ENCODE data around the gene DNAJB1. TPM values are rescaled to one million over a fixed set of nuclear protein-coding genes. Genes with fewer than 3 reads are reported as not detected.
"Not testable (repeated sequence)": the region's sequence is repeated elsewhere in the genome, so short reads cannot be mapped to it uniquely, and the experiment has no call there.

The DNAJB1 gene
- polyA plus RNA-seq, 1 experiment: 88.3 TPM

DNA sequence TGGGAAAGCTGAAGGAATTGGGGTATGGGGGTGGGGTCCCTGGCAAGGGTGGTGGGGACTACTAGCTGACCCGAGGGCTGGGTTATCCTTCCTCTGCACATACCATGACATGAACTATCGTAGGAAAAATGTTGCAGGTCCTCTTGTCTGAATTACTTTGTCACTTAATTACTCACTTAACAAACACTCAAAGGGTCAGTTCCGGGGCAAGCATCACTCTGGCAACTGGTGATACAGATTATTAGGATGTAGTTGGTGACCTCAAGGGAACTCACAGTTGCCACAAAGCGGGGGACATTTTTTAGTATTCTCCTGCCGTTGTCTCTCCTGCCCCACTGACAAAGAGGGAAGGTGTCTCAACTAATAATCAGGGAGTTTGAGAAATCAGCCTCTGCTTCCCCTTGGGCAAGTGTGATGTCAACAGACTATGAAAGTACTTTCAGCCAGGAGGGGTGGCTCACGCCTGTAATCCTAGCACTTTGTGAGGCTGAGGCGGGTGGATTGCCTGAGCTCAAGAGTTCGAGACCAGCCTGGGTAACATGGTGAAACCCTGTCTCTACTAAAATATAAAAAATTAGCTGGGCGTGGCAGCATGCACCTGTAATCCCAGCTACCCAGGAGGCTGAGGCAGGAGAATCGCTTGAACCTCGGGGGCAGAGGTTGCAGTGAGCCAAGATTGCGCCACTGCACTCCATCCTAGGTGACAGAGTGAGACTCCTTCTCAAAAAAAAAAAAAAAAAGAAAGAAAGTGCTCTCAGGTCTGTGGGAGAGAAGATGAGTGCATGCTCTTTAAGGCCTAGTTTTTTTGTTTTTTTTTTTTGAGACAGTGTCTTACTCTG is 10.3 kb downstream of the DNAJB1 start:
- H3K27me3 ChIP-seq (ENCODE audit: control insufficient read depth, insufficient read depth, low read length): no peaks in the 10 kb centered on the region
- CTCF ChIA-PET: no interaction called here
- no peaks in the 10 kb centered on the region for H3K9me3 ChIP-seq (ENCODE audit: control insufficient read depth, insufficient read depth, low read length)
- H3K4me3 ChIP-seq (ENCODE audit: low read depth, low read length): no peak overlapping the region
- H3K27ac ChIP-seq (ENCODE audit: low read depth, low read length): peak overlapping the region; percentile 47
- TF ChIP-seq, protein P1, sequence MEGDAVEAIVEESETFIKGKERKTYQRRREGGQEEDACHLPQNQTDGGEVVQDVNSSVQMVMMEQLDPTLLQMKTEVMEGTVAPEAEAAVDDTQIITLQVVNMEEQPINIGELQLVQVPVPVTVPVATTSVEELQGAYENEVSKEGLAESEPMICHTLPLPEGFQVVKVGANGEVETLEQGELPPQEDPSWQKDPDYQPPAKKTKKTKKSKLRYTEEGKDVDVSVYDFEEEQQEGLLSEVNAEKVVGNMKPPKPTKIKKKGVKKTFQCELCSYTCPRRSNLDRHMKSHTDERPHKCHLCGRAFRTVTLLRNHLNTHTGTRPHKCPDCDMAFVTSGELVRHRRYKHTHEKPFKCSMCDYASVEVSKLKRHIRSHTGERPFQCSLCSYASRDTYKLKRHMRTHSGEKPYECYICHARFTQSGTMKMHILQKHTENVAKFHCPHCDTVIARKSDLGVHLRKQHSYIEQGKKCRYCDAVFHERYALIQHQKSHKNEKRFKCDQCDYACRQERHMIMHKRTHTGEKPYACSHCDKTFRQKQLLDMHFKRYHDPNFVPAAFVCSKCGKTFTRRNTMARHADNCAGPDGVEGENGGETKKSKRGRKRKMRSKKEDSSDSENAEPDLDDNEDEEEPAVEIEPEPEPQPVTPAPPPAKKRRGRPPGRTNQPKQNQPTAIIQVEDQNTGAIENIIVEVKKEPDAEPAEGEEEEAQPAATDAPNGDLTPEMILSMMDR (IDR thresholded peaks at IDR 0.05; ENCODE audit: low read depth, low read length): no peak
- POLR2A ChIA-PET: interaction anchor here (1.0 to 2.8 kb wide), 2 partner anchors 10 to 20 kb away, joined by 3 to 10 read pairs; partner anchors contain the start of gene DNAJB1
- DNase-seq (ENCODE audit: low read depth, low spot score): no peak

DNA sequence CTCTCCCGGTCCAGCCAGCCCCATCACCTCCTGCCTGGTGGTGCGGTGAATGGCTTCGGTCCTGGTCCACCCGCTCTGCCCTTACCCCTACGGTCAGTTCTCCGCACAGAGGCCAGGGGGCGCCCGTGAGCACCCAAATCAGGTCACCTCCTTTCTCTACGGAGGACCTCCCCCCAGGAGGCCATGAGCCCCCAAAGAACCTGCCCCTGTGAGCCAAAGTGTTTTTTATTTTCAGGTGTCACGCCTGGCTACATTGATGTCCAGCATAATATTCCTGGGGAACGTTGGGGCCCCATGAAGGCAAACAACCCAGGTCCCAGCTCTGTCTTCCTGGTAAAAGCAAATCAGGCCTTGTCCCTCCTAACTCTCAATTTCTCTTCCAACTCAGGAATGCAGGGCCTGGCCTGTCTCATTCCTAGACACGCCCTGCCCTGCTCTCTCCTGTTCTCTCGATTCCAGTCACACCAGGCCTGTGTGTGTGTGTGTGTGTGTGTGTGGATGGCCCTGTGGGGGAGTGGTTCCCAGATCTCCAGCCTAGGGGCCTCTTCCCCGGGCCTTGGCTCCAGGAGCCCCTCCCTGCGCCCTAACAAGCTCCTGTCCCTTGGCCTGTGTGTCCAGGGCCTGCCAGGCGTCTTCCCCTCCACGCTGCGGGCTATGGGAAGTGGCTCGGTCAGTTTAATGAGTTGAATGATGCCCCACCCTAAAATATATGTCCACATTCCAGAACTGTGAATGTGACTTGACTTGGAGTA is 12.5 kb downstream of the DNAJB1 start:
- TF ChIP-seq, protein P1 (IDR thresholded peaks at IDR 0.05; ENCODE audit: low read depth, low read length): peak; percentile 68
- H3K27ac ChIP-seq (ENCODE audit: low read depth, low read length): peak overlapping the region; percentile 78
- ChIA-PET POLR2A (interaction anchor here (0.6 to 2.8 kb wide), 5 partner anchors 9 to 888 kb away, joined by 3 to 10 read pairs (median 4); partner anchors contain the start of genes DNAJB1 and GIPC1), CTCF (interaction anchor here (0.6 to 2.2 kb wide), 5 partner anchors 8 to 56 kb away, joined by 4 to 6 read pairs (median 6); no protein-coding TSS in a partner anchor)
- H3K4me3 ChIP-seq (ENCODE audit: low read depth, low read length): no peak overlapping the region
- no peaks in the 10 kb centered on the region for H3K9me3 ChIP-seq (ENCODE audit: control insufficient read depth, insufficient read depth, low read length)
- no peaks in the 10 kb centered on the region for H3K27me3 ChIP-seq (ENCODE audit: control insufficient read depth, insufficient read depth, low read length)
- DNase-seq (ENCODE audit: low read depth, low spot score): no peak

DNA sequence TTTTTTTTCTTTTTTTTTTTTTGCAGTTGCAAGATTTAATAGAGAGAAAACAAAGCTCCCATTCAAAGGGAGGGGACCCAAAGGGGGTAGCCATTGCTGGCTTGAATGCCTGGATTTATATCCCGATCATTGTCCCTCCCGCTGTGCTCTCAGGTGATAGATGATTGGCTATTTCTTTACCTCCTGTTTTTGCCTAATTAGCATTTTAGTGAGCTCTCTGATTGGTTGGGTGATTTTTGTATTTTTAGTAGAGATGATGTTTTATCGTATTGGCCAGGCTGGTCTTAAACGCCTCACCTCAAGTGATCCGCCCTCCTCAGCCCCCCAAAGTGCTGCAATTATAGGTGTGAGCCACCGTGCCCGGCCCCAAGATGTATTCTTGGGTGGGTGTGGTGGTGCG is 13.6 kb downstream of the DNAJB1 start:
- not testable (repeated sequence) for DNase-seq (ENCODE audit: low read depth, low spot score); H3K27ac ChIP-seq (ENCODE audit: low read depth, low read length); H3K4me3 ChIP-seq (ENCODE audit: low read depth, low read length); H3K9me3 ChIP-seq (ENCODE audit: control insufficient read depth, insufficient read depth, low read length); H3K27me3 ChIP-seq (ENCODE audit: control insufficient read depth, insufficient read depth, low read length)
- POLR2A ChIA-PET: interaction anchor here (0.6 to 0.8 kb wide), 2 partner anchors 8 to 498 kb away, joined by 3 to 4 read pairs; partner anchors contain the start of gene GIPC1
- CTCF ChIA-PET: interaction anchor here (0.7 to 2.0 kb wide), 4 partner anchors 9 to 1693 kb away, joined by 3 to 7 read pairs (median 6); no protein-coding TSS in a partner anchor

- no peak for DNase-seq (ENCODE audit: low read depth, low spot score)
- TF ChIP-seq, protein P1 (IDR thresholded peaks at IDR 0.05; ENCODE audit: low read depth, low read length): no peak
- ChIA-PET CTCF (interaction anchor here (1.5 kb wide), 1 partner anchor 23 kb away, joined by 7 read pairs; no protein-coding TSS in a partner anchor), POLR2A (no interaction called here)
- no peak overlapping the region for H3K4me3 ChIP-seq (ENCODE audit: low read depth, low read length)
- H3K27me3 ChIP-seq (ENCODE audit: control insufficient read depth, insufficient read depth, low read length): no peaks in the 10 kb centered on the region
- no peaks in the 10 kb centered on the region for H3K9me3 ChIP-seq (ENCODE audit: control insufficient read depth, insufficient read depth, low read length)
- no peak overlapping the region for H3K27ac ChIP-seq (ENCODE audit: low read depth, low read length)
Observed at GRCh38 chr19:14503285-14503684, 14.9 kb downstream of the DNAJB1 start.

- no peak overlapping the region for H3K27ac ChIP-seq (ENCODE audit: low read depth, low read length)
- H3K4me3 ChIP-seq (ENCODE audit: low read depth, low read length): no peak overlapping the region
- DNase-seq (ENCODE audit: low read depth, low spot score): no peak
- POLR2A ChIA-PET: interaction anchor here (1.7 kb wide), 1 partner anchor 16 kb away, joined by 8 read pairs; the partner anchor contains the start of gene DNAJB1
- H3K27me3 ChIP-seq (ENCODE audit: control insufficient read depth, insufficient read depth, low read length): no peaks in the 10 kb centered on the region
- H3K9me3 ChIP-seq (ENCODE audit: control insufficient read depth, insufficient read depth, low read length): no peaks in the 10 kb centered on the region
- TF ChIP-seq, protein P1 (IDR thresholded peaks at IDR 0.05; ENCODE audit: low read depth, low read length): no peak
- CTCF ChIA-PET: interaction anchor here (0.6 kb wide), 1 partner anchor 27 kb away, joined by 7 read pairs; the partner anchor contains the start of gene PTGER1
Observed at GRCh38 chr19:14502334-14503092, 15.7 kb downstream of the DNAJB1 start.
